ENCODE results near the gene BRICD5.

DNA sequence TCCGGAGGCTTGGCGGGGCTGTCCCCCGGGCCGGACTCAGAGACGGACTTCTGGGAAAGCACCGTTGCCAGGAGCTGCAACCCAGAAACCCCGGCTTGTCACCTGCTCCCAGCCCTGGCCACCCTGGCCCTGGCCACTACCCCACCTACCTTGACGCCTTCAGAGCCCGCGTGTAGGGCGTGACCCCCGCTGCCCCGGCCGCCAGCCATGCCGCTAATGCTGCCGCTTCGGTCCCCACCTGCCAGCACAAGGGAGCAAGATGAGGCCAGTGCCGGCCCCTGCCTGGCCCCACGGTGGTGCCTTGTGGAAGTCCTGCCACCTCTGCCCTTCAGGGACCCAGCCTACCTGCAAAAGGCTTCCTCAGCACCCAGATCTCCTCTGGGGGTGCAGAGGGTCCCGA, 25.7 kb downstream of the BRICD5 start:
- no peak for TF ChIP-seq POLR2A (IDR thresholded peaks at IDR 0.05)
- TF ChIP-seq, protein P1, sequence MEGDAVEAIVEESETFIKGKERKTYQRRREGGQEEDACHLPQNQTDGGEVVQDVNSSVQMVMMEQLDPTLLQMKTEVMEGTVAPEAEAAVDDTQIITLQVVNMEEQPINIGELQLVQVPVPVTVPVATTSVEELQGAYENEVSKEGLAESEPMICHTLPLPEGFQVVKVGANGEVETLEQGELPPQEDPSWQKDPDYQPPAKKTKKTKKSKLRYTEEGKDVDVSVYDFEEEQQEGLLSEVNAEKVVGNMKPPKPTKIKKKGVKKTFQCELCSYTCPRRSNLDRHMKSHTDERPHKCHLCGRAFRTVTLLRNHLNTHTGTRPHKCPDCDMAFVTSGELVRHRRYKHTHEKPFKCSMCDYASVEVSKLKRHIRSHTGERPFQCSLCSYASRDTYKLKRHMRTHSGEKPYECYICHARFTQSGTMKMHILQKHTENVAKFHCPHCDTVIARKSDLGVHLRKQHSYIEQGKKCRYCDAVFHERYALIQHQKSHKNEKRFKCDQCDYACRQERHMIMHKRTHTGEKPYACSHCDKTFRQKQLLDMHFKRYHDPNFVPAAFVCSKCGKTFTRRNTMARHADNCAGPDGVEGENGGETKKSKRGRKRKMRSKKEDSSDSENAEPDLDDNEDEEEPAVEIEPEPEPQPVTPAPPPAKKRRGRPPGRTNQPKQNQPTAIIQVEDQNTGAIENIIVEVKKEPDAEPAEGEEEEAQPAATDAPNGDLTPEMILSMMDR (IDR thresholded peaks at IDR 0.05 in 8 of 11, conservative IDR thresholded peaks at IDR 0.05 in 3 of 11): no peak
- no peak for TF ChIP-seq POLR2AphosphoS5 (IDR thresholded peaks at IDR 0.05)
